Measurements from ENCODE around the gene DUSP22. TPM values are rescaled to one million over a fixed set of nuclear protein-coding genes. Genes with fewer than 3 reads are reported as not detected.

DUSP22 gene
- total and polyA plus RNA-seq, 2 donors (not counting 1 experiment from before 2014, with no cell fraction given): 117 to 133 TPM

- Histone ChIP-seq H3K4me2 (replicated peaks; ENCODE audit: low read depth, low read length, poor library complexity, severe bottlenecking) (no peak overlapping the region), H3K27ac (ENCODE audit: low read length in 2 of 2) (no peak overlapping the region), H3K36me3 (replicated peaks in 1 of 2; ENCODE audit: control extremely low read depth in 1 of 2, control insufficient read depth in 1 of 2, extremely low read depth in 1 of 2, insufficient read depth in 2 of 2, low read length in 1 of 2) (peaks cover 0 to 59% of the 10 kb centered on the region in 2 experiments), H3K4me1 (ENCODE audit: control insufficient read depth in 2 of 2, insufficient read depth in 2 of 2, low read length in 2 of 2) (peaks cover 36 to 59% of the 10 kb centered on the region in 2 donors), H4K20me1 (ENCODE audit: control insufficient read depth, insufficient read depth, low read length, poor library complexity, severe bottlenecking) (no peaks in the 10 kb centered on the region), H3K9me3 (ENCODE audit: control extremely low read depth in 1 of 3, control insufficient read depth in 2 of 3, insufficient read depth in 1 of 3, low read length in 2 of 3) (peaks cover 0 to 40% (median 0%) of the 10 kb centered on the region in 3 donors), H2AFZ (ENCODE audit: insufficient read depth, low read depth, low read length, poor library complexity, severe bottlenecking) (no peak overlapping the region), H3K9ac (ENCODE audit: low read length) (no peak overlapping the region), H3K79me2 (ENCODE audit: control insufficient read depth, insufficient read depth, low read length) (peaks cover 41% of the 10 kb centered on the region), H3K4me3 (ENCODE audit: control extremely low read depth in 1 of 5, extremely low read depth in 1 of 5, insufficient read depth in 1 of 5, low read depth in 2 of 5, low read length in 4 of 5) (no peak overlapping the region), H3K27me3 (replicated peaks in 1 of 4; ENCODE audit: control extremely low read depth in 1 of 4, control insufficient read depth in 3 of 4, insufficient read depth in 4 of 4, low read length in 3 of 4) (no peaks in the 10 kb centered on the region)
- DNase-seq: no peak
- intact Hi-C loops (cut with micrococcal nuclease): no loop called here
- Mint-ChIP-seq H3K9me3 (ENCODE audit: insufficient read depth) (no peaks in the 10 kb centered on the region), H3K27ac (no peak overlapping the region), H3K4me1 (peaks cover 51% of the 10 kb centered on the region), H3K27me3 (no peaks in the 10 kb centered on the region), H3K4me3 (no peak overlapping the region)
- ATAC-seq (ENCODE audit: low read depth): no peak
- ChIA-PET CTCF (interaction anchor here (0.5 to 0.9 kb wide), 2 partner anchors 10 to 39 kb away, joined by 3 to 4 read pairs; no protein-coding TSS in a partner anchor), POLR2A (interaction anchor here (0.9 kb wide), 1 partner anchor 20 kb away, joined by 3 read pairs; no protein-coding TSS in a partner anchor)
- TF ChIP-seq EZH2 (IDR thresholded peaks at IDR 0.05; ENCODE audit: borderline replicate concordance, insufficient read depth, low read depth, low read length, poor library complexity, severe bottlenecking) (no peak), CTCF (IDR thresholded peaks at IDR 0.05) (no peak)
- WGBS (ENCODE audit: insufficient coverage): 79% methylated on average over 4 of the region's 4 CpGs
Measured at GRCh38 chr6:351867-352289, 59.6 kb downstream of the DUSP22 start.

GRCh38 chr6:352474-352873 lies 60.2 kb downstream of the DUSP22 start:
- H3K9me3 Mint-ChIP-seq (ENCODE audit: insufficient read depth): no peaks in the 10 kb centered on the region
- H3K27ac Mint-ChIP-seq: no peak overlapping the region
- H3K4me3 Mint-ChIP-seq: no peak overlapping the region
- Histone ChIP-seq H3K4me1 (ENCODE audit: control insufficient read depth in 2 of 2, insufficient read depth in 2 of 2, low read length in 2 of 2) (peaks cover 36 to 59% of the 10 kb centered on the region in 2 donors), H4K20me1 (ENCODE audit: control insufficient read depth, insufficient read depth, low read length, poor library complexity, severe bottlenecking) (no peaks in the 10 kb centered on the region), H3K4me3 (ENCODE audit: control extremely low read depth in 1 of 5, extremely low read depth in 1 of 5, insufficient read depth in 1 of 5, low read depth in 2 of 5, low read length in 4 of 5) (no peak overlapping the region), H3K36me3 (replicated peaks in 1 of 2; ENCODE audit: control extremely low read depth in 1 of 2, control insufficient read depth in 1 of 2, extremely low read depth in 1 of 2, insufficient read depth in 2 of 2, low read length in 1 of 2) (peaks cover 0 to 57% of the 10 kb centered on the region in 2 experiments), H3K79me2 (ENCODE audit: control insufficient read depth, insufficient read depth, low read length) (peaks cover 41% of the 10 kb centered on the region), H3K27me3 (replicated peaks in 1 of 4; ENCODE audit: control extremely low read depth in 1 of 4, control insufficient read depth in 3 of 4, insufficient read depth in 4 of 4, low read length in 3 of 4) (no peaks in the 10 kb centered on the region), H2AFZ (ENCODE audit: insufficient read depth, low read depth, low read length, poor library complexity, severe bottlenecking) (no peak overlapping the region), H3K27ac (ENCODE audit: low read length in 2 of 2) (no peak overlapping the region), H3K4me2 (replicated peaks; ENCODE audit: low read depth, low read length, poor library complexity, severe bottlenecking) (no peak overlapping the region), H3K9me3 (ENCODE audit: control extremely low read depth in 1 of 3, control insufficient read depth in 2 of 3, insufficient read depth in 1 of 3, low read length in 2 of 3) (peaks cover 0 to 46% (median 0%) of the 10 kb centered on the region in 3 donors), H3K9ac (ENCODE audit: low read length) (no peak overlapping the region)
- H3K27me3 Mint-ChIP-seq: no peaks in the 10 kb centered on the region
- intact Hi-C loops (cut with micrococcal nuclease): no loop called here
- ChIA-PET CTCF (interaction anchor here (0.5 to 1.0 kb wide), 3 partner anchors 9 to 39 kb away, joined by 3 to 4 read pairs (median 3); no protein-coding TSS in a partner anchor), POLR2A (no interaction called here)
- 92% methylated on average over 5 of the region's 5 CpGs for WGBS (ENCODE audit: insufficient coverage)
- ATAC-seq (ENCODE audit: low read depth): no peak
- no peak for TF ChIP-seq CTCF (IDR thresholded peaks at IDR 0.05)
- no peak for TF ChIP-seq EZH2 (IDR thresholded peaks at IDR 0.05; ENCODE audit: borderline replicate concordance, insufficient read depth, low read depth, low read length, poor library complexity, severe bottlenecking)
- H3K4me1 Mint-ChIP-seq: peaks cover 51% of the 10 kb centered on the region
- no peak for DNase-seq
